Activated CD8-positive, alpha-beta memory T cell treated with anti-CD3 and anti-CD28 coated beads, Interleukin-2, amount 50 U/mL, for 1 hour (primary cell): ENCODE results near the gene PPM1F.

Source experiments
- DNase-seq: peaks from one replicate; pipeline ENCODE4 v3.0.0-alpha.2; 2020; ENCODE audit errors: extremely low read depth

The PPM1F gene, protein sequence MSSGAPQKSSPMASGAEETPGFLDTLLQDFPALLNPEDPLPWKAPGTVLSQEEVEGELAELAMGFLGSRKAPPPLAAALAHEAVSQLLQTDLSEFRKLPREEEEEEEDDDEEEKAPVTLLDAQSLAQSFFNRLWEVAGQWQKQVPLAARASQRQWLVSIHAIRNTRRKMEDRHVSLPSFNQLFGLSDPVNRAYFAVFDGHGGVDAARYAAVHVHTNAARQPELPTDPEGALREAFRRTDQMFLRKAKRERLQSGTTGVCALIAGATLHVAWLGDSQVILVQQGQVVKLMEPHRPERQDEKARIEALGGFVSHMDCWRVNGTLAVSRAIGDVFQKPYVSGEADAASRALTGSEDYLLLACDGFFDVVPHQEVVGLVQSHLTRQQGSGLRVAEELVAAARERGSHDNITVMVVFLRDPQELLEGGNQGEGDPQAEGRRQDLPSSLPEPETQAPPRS

DNA sequence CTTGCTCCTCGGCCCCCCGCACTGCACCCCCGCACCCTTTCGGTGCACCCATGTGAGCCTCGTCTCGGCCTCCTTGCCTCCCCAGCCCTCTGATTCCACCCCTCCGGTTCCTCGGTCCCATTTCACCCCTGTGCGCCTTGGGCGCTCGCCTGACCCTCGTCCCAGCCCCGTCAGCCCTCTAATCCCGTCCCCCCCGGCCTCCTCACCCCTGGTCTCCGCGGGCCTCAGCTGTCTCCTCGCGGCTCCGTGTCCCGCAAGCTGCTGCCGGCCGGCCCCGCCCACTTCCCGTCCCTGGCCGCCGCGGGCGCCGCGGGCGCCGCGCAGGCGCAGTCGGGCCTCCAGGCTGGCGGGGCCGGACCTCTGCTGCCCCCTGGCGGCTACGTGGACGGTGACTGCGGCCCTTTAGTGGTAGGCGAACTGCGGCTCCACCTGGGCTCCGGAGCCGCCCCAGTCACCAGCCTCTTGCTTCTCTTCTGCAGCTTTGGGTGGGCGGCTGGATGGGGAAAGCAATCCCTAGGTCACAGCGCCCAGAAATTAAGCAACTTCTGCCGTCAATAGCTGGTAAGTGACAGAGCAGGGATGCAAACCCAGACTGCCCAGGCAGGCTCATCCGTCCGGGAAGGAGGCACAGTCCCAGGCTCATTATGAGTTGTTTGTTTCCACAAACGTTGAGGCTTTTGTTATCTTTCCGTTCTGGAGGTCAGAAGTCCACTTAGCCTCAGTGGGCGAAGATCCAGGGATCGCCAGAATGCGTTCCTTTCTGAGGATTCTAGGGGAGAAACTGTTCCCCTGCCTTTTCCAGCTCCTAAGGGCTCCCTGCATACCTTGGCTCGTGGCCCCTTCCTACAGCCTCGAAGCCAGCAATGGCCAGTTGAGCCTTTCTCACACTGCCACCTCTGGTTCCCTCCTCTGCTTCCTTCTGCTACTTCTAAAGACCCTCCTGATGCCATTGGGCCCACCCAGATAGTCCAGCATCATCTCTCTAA is at the start of gene PPM1F:
TSS of gene PPM1F (minus strand) at position 263 of the 986 bp plus-strand sequence. CDS start 6,800 bp downstream, outside the sequence.
- peak; percentile 56 for DNase-seq

DNA sequence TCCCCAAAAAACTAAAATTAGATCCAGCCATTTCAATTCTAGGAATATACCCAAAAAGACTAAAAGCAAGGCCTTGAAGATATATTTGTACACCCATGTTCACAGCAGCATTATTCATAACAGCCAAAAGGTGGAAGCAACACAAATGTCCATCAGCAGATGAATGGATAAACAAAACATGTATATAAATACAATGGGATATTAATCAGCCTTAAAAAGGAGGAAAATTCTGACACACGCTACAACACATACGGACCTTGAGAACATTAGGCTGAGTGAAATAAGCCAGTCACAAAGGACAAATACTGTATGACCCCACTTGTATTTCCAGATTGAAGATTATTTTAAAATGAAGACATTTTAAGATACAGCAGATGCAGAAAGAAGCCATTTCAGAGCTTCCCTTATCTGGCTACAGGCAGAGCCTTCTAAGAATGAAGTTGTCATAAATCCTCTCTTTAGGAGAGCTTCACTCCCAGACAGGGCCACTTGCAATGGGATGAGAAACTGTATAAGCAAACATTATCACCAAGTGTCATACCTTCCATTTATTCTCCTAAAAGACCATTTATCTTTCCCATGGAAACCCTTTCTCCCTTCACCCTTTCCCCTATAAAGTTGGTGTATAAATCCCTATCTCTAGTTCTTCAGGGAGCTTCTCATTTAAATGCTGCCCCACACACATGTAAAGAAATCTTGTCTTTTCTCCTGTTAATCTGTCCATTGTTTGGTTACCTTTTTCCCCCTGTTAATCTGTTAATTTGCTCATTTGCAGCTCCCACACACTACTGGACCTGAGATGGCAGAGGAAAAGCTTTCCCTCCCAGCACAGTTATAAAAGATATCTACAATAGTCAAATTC is 49.2 kb upstream of the PPM1F start:
- no peak for DNase-seq

DNA sequence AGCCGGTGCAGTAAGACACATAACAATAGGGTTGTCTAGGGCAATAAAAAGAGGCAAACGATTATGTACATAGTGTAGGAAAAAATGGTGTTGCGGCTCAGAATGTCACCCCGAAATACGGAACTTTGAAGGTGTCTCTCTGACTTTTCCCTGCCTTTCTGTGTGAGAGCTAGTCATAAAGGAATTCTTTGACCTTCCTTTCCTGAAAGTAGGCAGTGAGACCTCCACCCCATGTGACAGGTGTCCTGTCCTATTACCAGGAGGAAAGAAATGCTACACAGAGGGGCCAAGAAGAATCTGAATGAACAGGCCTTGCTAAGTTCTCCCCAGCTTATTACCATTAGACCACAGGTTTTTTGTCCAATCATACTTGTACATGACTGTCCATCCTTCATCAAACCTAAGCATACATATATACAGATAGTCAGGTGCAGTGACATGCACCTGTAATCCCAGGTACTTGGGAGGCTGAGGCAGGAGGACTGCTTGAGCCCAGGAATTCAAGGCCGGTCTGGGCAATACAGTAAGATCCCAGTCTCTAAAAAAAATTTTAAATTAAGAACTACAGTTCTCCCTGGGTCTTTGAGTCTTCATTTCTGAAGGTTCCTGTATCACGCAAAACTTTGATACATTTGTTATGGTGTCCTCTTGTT is 46.1 kb upstream of the PPM1F start:
- DNase-seq = no peak

DNA sequence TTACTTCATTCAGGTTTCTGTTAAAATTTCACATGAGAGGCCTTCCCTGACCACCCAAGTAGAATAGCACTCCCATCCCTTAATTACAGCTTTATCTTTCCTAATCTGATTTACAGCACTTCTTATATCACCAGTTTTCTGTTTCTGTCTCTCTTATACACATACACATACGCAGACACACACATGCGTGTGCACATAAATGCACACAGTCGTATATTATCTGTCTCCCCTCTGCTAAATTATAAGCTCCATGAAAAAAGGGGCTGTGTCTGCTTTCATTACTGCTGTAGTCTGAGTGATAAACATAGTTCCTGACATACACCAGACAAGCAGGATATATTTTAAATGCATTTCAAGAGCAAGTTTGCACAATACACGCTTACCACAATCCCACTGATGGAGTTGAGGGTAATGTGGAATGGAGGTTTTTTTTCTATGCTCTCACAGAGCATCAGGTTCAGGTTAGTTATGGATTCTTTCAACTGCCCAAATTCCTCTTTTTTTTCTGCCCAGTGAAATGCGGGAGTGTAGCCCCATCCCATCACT is 43.6 kb upstream of the PPM1F start:
- no peak for DNase-seq

DNA sequence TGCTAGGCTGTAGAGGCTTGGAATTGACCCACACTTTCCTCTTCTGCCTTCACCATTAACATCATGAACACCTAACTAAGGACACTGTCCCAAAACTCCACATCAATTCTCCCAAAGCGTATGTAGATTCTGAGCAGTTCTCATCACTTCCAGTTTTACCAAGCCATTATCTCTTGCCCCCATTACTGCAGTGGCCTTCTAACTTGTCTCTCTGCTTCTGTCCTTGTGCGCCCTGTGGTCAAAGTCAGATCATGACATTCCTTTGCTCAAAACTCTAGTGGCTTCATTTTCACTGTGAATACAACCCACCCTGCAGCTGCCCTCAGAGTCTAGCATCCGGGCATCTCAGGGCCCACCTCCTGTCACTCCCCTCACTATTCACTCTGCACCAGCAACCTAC is 43.0 kb upstream of the PPM1F start:
- DNase-seq = no peak

DNA sequence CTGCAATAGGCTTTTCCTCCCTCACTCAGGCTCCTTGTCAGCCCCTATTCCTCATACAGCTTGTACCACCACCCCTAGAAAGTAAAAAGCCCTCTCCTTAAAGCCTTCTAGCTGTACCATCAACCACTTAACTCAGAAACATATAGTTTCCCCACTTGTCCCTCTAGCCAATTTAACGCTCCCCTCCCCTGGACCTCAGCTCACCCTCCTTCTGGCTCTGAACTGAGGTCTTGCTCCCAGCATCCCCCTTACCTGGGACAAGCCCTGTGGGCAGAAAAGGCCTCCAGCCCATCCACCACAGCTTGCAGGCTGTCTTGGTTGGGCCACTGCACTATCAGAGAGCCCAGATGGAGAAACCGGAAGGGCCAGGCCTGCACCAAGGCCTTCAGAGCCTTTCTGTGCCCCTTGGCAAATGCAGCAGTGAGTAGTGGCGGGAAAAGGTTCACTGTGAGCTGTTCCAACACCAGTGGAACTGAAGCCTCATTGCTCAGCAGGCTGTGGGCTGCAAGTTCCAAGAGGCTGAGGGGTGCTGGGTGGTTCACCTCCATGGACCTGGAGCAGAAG is 42.3 kb upstream of the PPM1F start:
- no peak for DNase-seq

DNA sequence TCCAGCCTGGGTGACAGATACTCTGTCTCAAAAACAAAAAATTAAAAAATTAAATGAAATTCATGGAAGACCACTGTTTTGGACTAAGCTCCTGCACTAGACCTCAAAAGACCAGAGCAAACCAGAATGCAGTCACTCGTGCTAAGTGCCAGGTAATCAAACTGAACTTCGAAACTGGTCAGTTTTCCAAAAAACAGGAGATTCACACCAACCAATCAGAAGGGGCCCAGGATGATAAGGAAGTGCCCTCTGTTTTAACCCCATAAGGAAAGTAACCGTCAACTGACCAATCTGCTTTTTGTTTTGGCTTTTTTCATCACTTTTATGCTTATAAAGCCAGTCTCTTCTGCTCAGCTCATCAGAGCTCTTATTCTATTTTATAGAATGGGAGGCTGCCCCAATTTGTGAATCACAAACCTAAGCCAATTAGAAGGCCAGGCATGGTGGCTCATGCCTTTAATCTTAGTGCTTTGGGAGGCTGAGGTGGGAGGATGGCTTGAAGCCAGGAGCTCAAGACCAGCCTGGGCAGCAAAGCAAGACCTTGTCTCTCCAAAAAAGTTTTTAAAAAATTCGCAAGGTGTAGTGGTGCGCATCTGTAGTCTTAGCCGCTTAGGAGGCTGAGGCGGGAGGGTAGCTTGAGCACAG is 40.1 kb upstream of the PPM1F start:
- DNase-seq = no peak

DNA sequence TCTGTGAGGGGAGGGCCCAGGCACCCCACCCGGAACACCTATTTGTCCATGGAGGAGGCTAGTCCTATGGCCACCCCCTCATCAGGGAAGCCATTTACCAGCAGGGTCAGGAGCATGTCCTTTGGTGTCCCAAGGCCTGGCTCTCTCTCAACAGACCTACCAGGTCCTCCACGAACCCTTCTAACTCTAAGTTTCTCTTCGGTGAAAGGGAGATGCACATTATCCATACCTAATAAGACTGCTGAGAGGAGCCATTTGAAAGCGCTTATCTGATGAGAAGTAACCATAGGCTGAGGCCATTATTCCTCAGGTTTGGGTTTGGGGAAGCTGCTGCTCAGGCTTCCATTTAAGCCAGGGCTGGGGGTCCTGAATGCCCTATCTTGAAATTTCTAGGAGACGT is 39.1 kb upstream of the PPM1F start:
- DNase-seq = no peak

DNA sequence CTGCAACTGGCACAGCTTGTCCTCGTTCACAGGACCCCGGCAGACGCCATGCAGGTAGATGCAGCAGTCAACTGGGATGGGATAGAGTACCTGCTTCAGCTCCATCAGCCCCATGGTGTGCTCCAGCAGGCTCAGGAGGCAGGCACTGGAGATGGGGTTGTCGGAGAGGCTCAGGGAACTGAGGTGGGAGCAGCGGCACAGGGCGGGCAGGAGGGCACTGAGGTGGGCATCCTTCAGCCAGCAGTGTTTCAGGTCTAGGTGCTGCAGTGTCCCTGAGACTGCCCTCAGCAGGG is 38.6 kb upstream of the PPM1F start:
- no peak for DNase-seq

DNA sequence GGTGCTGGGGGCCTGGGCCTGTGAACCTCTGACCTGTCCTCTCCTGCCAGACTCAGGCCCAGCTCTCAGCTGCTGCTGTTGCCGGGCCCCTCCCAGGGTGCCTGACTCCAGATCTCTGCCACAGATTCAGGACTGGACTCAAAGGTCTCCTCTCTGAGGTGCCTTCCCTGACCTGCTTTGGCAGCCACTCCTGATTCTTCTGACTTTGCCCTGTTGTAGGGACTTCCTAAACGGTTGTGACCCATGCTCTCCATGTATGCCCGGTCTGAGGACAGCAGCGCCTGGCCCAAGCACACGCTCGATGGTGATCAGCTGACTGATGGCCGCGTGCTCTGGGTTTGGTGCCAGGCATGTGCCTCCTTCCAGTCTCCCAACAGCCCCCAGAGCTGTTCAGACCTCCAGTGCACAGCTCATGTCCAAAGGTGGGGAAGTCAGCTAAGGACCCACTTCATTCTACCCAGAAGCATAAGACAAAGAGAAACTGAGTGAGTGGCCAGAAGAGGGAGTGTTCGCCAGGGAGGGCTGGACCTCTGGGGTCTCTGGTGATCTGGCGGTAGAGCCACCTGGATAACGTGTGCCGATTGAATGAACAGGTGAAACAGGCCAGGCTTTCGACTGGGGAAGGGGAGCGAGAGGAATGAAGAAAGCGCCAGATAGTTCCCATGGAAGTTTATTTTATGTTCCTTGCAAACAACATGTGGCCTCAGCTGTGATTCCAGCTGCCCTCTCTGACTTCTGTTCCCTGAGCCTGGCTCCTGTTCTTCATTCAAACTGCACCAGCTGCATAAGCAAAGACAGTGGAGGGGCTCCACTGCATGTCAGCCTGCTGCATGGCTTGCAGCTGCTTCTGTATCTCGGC is 38.0 kb upstream of the PPM1F start:
- DNase-seq = no peak

DNA sequence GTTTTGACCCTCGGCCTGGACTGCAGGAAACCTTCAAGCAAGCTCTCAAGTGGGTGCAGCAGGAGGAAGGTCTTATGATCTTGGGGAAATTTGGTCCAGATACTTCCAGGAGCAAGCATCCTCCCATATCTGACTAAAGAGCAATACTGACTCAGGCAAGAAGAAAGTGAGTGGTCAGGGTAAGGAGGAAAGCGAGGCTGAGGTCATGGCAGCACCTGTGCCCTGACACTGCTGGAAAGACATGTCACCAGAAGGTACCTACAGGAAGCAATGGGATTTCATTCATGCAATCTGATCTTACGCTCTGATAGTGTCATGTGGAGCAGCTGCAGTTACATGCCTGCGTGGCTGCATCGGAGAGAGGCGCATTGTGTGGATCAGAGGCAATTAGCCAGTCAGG is 36.4 kb upstream of the PPM1F start:
- DNase-seq = no peak

DNA sequence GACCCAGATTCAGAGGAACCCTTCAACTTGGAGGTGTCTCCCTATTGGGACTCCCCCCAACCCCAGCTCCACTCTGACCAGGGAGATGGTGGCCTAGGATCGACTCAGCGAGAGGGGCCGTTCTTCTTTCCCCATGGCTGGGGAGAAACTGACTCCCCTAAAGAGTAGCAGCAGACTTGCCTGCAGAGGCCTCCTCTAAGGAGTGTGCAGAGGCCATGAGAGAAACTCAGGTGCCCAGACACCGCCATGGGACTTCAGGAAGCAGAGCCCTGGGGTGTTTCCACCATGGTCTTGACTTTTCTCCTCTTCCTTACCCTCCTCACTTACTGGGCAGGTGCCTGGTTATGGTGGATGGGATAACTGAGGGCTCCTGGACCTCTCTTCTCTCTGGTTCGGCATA is 32.6 kb upstream of the PPM1F start:
- no peak for DNase-seq

DNA sequence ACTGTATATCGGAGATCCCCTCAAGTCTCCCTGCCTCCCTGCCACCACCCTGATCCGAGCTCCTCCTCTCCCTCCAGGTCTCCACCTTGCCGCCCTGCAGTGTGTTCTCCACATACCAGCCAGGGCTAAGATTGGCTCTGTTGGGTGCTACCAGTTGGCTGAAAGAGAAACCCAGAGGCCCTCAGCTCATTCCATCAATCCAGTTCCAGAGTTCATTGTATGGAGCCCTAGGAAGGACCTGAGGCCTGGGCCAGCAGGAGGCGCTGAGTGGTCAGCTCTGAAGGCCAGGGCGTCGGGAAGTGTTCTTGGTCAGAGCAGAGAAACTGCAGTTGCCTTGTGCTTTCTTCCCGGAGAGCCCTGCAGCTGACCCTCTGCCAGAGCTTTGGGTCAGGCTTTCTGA is 32.1 kb upstream of the PPM1F start:
- no peak for DNase-seq

DNA sequence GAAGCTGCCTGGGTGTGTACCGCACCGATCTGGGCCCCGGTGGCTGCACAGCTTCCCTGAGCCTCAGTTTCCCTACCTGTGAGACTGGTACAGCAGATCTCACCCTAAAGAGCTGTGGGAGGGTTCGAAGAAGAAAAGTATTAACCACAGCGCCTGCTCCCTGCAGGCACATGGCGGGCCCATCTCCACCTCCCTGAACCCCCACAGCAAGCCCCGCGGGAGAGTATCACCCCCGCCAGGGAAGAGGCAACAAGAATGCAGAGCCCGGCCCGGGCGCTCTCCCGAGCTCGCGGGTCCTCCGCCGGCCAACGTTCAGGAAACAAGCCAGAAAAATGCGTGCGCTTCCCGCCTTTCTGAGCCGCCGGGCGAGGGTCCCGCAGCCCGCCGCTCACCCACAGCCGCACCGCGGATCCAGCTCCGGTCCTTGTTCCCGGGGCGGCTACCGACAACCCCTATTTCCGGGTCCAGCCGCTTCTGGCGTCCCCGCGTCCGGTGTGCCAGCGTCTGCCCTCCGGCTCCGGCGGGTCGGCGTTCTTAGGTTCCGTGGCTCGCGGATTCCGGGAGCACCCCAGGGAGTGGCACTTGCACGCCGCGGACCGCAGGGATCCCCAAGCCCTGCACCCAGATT is 29.8 kb upstream of the PPM1F start, which contains the start of gene TOP3B:
TSS of gene TOP3B (minus strand) at position 450 of the 628 bp plus-strand sequence. CDS start 7,078 bp downstream, outside the sequence.
- DNase-seq = peak; percentile 47

DNA sequence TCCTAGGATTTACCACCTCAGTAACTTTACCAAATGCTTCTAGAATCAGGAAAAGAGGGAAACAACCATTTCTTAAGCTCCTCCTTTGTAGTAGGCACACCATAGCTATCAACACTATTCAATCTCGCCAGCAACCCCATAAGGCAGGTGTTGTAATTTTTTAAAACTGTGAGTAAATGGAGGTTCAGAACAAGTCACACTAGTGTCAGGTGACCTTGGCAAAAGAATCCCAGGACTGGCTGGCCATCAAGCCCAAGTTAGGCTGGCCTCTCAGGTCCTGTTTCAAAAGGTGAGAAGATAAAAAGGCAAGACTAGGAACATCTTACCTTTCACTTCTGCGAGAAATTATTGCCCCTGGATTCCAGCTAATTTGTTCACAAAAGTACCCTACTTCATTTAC is 29.2 kb upstream of the PPM1F start:
- DNase-seq = no peak

DNA sequence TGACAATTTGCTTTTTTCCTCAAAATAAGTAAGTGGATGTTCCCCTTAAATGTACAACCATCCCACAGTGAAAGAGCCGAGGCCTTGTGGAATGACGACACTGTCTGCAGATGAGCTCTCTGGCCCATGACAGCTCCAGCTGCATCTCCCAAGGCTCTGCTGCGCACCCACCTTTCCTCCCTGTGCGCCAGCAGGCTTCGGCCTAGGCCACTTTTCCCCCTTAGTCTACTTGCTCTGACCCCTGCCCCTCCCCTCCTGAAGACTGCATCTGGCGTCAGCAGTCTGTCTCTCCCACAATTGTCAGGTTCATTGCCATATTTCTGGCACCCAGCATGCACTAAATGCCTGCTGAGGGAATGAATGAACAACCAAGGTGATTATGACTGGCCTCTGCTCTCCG is 27.9 kb upstream of the PPM1F start:
- DNase-seq = no peak

DNA sequence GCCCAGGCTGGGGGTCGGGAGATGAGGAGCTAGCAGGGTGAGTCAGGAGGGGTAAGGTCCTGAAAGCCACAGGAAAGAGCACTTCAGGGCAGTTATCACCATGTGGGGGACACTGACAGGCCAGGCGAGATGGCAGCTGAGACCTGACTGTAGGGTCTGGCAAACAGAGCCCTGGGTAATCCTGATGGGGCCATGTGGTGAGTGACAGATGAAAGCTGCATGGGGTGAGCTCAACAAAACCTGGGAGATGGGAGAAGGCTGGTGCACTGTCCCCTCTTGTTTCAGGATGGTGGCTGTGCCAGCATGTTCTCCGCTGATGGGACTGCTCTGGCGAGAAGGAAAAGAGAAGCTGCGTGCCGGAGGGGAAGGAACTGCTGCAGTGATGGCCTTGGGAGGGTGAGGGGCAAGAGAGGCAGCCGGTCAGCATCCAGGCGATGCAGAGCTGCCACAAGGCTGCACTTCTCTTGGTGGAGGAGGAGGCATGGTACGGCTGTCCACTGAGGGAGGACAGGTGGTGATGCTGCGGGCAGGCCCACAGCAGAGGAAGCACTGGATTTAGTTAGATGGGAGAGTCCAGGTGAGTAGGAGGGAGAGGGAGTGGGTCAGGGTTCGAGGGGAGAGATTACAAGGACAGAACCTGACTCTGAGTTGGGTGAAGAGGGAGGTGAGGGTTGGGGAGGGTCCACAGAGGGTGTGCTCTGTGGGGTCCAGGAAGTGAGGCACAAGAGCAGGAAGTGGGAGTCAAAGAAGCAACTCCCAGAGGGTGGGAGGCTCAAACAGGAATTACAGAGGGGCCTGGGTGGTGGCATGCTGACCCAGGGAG is 26.1 kb upstream of the PPM1F start:
- DNase-seq = no peak

DNA sequence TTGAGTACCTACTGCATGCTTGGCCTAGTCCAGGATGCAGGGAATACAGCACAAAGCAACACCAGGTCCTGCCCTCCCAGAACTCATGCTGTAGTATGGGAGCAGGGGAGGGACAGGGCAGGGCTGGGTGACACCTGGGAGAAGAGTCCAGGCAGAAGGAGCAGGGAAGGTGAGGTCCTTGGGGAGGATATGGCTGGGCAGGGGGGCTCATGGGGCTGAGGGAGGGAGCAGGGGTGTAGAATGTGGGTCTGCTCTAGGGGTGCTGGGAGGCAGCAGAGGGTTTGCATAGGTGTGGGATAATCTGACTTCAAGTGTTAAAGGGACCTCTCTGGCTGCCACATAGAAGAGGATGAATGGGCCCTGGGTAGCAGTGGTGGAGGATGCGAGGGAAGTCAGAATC is 25.2 kb upstream of the PPM1F start:
- DNase-seq = no peak
